ENCODE measurements around the gene TSPAN4. TPM values are rescaled to one million over a fixed set of nuclear protein-coding genes. Genes with fewer than 3 reads are reported as not detected.

Gene TSPAN4
- total RNA-seq, 6 donors from 2014 or later: 91.3 to 181 (median 169) TPM

- H3K4me3 ChIP-seq: no peak overlapping the region
- ATAC-seq (ENCODE audit: low FRiP score in 2 of 2) (no peak), DNase-seq (no peak)
- no peaks in the 10 kb centered on the region for H3K9me3 ChIP-seq
- H3K4me1 ChIP-seq: no peaks in the 10 kb centered on the region
- no peaks in the 10 kb centered on the region for H3K27me3 ChIP-seq
- 94 to 96% methylated on average over 11 to 13 of the region's 13 CpGs for whole genome bisulfite sequencing, 2 donors
- TF ChIP-seq POLR2AphosphoS5 (IDR thresholded peaks at IDR 0.05) (no peak), POLR2A (IDR thresholded peaks at IDR 0.05) (no peak), EP300 (IDR thresholded peaks at IDR 0.05) (no peak)
- TF ChIP-seq, protein P1, sequence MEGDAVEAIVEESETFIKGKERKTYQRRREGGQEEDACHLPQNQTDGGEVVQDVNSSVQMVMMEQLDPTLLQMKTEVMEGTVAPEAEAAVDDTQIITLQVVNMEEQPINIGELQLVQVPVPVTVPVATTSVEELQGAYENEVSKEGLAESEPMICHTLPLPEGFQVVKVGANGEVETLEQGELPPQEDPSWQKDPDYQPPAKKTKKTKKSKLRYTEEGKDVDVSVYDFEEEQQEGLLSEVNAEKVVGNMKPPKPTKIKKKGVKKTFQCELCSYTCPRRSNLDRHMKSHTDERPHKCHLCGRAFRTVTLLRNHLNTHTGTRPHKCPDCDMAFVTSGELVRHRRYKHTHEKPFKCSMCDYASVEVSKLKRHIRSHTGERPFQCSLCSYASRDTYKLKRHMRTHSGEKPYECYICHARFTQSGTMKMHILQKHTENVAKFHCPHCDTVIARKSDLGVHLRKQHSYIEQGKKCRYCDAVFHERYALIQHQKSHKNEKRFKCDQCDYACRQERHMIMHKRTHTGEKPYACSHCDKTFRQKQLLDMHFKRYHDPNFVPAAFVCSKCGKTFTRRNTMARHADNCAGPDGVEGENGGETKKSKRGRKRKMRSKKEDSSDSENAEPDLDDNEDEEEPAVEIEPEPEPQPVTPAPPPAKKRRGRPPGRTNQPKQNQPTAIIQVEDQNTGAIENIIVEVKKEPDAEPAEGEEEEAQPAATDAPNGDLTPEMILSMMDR (IDR thresholded peaks at IDR 0.05): no peak
- no peak overlapping the region for H3K27ac ChIP-seq
- peaks cover 0 to 29% (median 13%) of the 10 kb centered on the region in 4 donors for H3K36me3 ChIP-seq
Observed at GRCh38 chr11:889257-889656, 46.6 kb downstream of the TSPAN4 start.

- Histone ChIP-seq H3K4me3 (no peak overlapping the region), H3K4me1 (no peaks in the 10 kb centered on the region), H3K9me3 (no peaks in the 10 kb centered on the region), H3K27me3 (no peaks in the 10 kb centered on the region), H3K27ac (no peak overlapping the region), H3K36me3 (peaks cover 0 to 29% (median 13%) of the 10 kb centered on the region in 4 donors)
- ATAC-seq (ENCODE audit: low FRiP score in 2 of 2) (no peak), DNase-seq (peak in 1 of 2 donors; percentile 80)
- TF ChIP-seq, protein P1 (IDR thresholded peaks at IDR 0.05): no peak
- TF ChIP-seq POLR2A (IDR thresholded peaks at IDR 0.05) (no peak), EP300 (IDR thresholded peaks at IDR 0.05) (no peak), POLR2AphosphoS5 (IDR thresholded peaks at IDR 0.05) (no peak)
- WGBS, 2 donors: 91 to 92% methylated on average over 19 to 32 of the region's 32 CpGs
Observed at GRCh38 chr11:889687-890475, 47.2 kb downstream of the TSPAN4 start.

GRCh38 chr11:890794-891540 lies 48.3 kb downstream of the TSPAN4 start:
- Histone ChIP-seq H3K27ac (no peak overlapping the region), H3K9me3 (no peaks in the 10 kb centered on the region), H3K4me1 (no peaks in the 10 kb centered on the region), H3K27me3 (no peaks in the 10 kb centered on the region), H3K4me3 (no peak overlapping the region), H3K36me3 (peaks cover 0 to 29% (median 13%) of the 10 kb centered on the region in 4 donors)
- DNase-seq: peak in 1 of 2 donors; percentile 74
- TF ChIP-seq, protein P1 (IDR thresholded peaks at IDR 0.05): no peak
- TF ChIP-seq EP300 (IDR thresholded peaks at IDR 0.05): no peak
- TF ChIP-seq POLR2AphosphoS5 (IDR thresholded peaks at IDR 0.05): no peak
- no peak for TF ChIP-seq POLR2A (IDR thresholded peaks at IDR 0.05)
- WGBS, 2 donors: 85 to 88% methylated on average over 14 to 26 of the region's 27 CpGs
- no peak for ATAC-seq (ENCODE audit: low FRiP score in 2 of 2)

DNA sequence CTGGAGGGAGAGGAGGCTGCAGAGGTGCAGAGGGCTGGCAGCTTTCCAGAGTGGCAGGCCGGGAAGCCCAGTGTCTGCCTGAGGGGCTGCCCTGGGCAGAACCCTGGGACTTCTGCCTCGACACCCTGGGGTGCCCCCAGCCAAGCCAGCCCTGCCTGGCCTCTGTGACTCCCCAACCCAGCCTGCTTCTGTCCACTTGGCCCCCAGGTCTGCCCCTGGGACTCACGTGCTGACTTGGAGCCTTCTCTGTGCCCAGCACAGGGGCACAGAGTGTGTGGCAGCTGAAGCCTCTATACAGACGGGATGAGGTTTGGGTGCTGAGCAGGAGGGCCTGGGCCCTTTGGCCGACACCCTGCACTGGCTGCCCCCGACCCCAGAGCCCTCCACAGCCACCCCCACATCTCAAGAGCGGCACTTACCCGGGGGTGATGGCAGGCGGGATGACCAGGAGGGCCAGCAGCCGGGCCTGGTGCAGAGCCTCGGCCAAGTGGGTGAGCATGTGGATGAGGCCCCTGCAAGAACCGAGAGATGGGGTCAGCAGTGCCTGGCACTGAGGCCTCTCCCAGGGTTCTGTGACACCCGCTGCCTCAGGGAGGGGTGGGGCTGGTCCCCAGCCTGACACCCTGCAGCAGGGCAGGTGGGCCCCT lies 50.5 kb downstream of the TSPAN4 start:
- no peaks in the 10 kb centered on the region for H3K9me3 ChIP-seq
- TF ChIP-seq POLR2AphosphoS5 (IDR thresholded peaks at IDR 0.05) (no peak), POLR2A (IDR thresholded peaks at IDR 0.05) (no peak), EP300 (IDR thresholded peaks at IDR 0.05) (no peak)
- TF ChIP-seq, protein P1 (IDR thresholded peaks at IDR 0.05): no peak
- ATAC-seq (ENCODE audit: low FRiP score in 2 of 2): no peak
- peaks cover 0 to 11% (median 5%) of the 10 kb centered on the region in 4 donors for H3K36me3 ChIP-seq
- peak in 1 of 2 donors; percentile 66 for DNase-seq
- H3K27me3 ChIP-seq: no peaks in the 10 kb centered on the region
- 81% methylated on average over 12 of the region's 13 CpGs; no CpG with 5 or more reads in 1 of the 2 donors for WGBS, 2 donors
- H3K4me3 ChIP-seq: no peak overlapping the region
- H3K4me1 ChIP-seq: no peaks in the 10 kb centered on the region
- H3K27ac ChIP-seq: no peak overlapping the region
